Testis (tissue), 2 donors: ENCODE measurements around the gene SNX32.

Source experiments
- CTCF ChIP-seq, 3 experiments: fragments of 450-650 bp in 2 of 3; fragments of 200-600 bp in 1 of 3; sonication (generic) in 1 of 3; IDR thresholded peaks; one replicate each; pipeline ENCODE4 v1.5.1; 2016 to 2019; ENCODE audit warnings: antibody characterized with exemption in 3 of 3, mild to moderate bottlenecking in 2 of 3, moderate library complexity in 1 of 3
- POLR2A ChIP-seq: fragments of 450-650 bp; IDR thresholded peaks from one replicate; pipeline ENCODE4 v1.6.1; 2017; ENCODE audit warnings: antibody characterized with exemption, mild to moderate bottlenecking, moderate library complexity

GRCh38 chr11:65802841-65803240 is 30.9 kb upstream of the SNX32 start:
- TF ChIP-seq CTCF (IDR thresholded peaks at IDR 0.05) (no peak), POLR2A (no peak)
